DOHH2 (cell line): ENCODE measurements around the gene HBD.

Source experiments
- H3F3A ChIP-seq: fragments of 200-600 bp; sonication (generic), shearing (Covaris generic); 2 replicates; pipeline ENCODE4 v1.6.0; 2016; ENCODE audit warnings: antibody characterized with exemption, mild to moderate bottlenecking; ENCODE audit not compliant: control insufficient read depth, insufficient read depth
- H3K27ac ChIP-seq: fragments of 200-600 bp; sonication (generic); 2 replicates; pipeline ENCODE4 v1.5.1; 2014; ENCODE audit warnings: low read depth, mild to moderate bottlenecking, low read length, moderate library complexity
- H3K27me3 ChIP-seq: fragments of 200-600 bp; sonication (generic); 2 replicates; pipeline ENCODE4 v1.6.1; 2014; ENCODE audit warnings: mild to moderate bottlenecking, low read length, mixed read lengths; ENCODE audit not compliant: control insufficient read depth
- H3K36me3 ChIP-seq: fragments of 200-600 bp; sonication (generic); 2 replicates; pipeline ENCODE4 v1.6.1; 2014; ENCODE audit warnings: mild to moderate bottlenecking, low read length, moderate library complexity, mixed read lengths; ENCODE audit not compliant: control insufficient read depth
- H3K4me1 ChIP-seq: fragments of 200-600 bp; sonication (generic); 2 replicates; pipeline ENCODE4 v1.6.1; 2014; ENCODE audit warnings: mild to moderate bottlenecking, low read length, mixed read lengths; ENCODE audit not compliant: control insufficient read depth
- H3K4me2 ChIP-seq: fragments of 200-600 bp; sonication (generic); 2 replicates; pipeline ENCODE4 v1.6.0; 2014; ENCODE audit warnings: mild to moderate bottlenecking, low read length, moderate library complexity
- H3K4me3 ChIP-seq: fragments of 200-600 bp; sonication (generic); 2 replicates; pipeline ENCODE4 v1.5.1; 2014; ENCODE audit warnings: mild to moderate bottlenecking, low read length, mixed read lengths
- H3K79me2 ChIP-seq: fragments of 200-600 bp; sonication (generic); 2 replicates; pipeline ENCODE4 v1.6.1; 2014; ENCODE audit warnings: mild to moderate bottlenecking, low read length, mixed read lengths; ENCODE audit not compliant: control insufficient read depth
- H3K9me2 ChIP-seq: fragments of 200-600 bp; sonication (generic); replicated peaks from 2 replicates; pipeline ENCODE4 v1.6.1; 2014; ENCODE audit warnings: mild to moderate bottlenecking, low read length, mixed read lengths; ENCODE audit not compliant: control insufficient read depth
- H3K9me3 ChIP-seq: fragments of 200-600 bp; sonication (generic); 2 replicates; pipeline ENCODE4 v1.6.1; 2014; ENCODE audit warnings: antibody characterized with exemption, low read length, mixed read lengths; ENCODE audit not compliant: control insufficient read depth, insufficient read depth
- H4K20me1 ChIP-seq: fragments of 200-600 bp; sonication (generic); 2 replicates; pipeline ENCODE4 v1.6.0; 2014; ENCODE audit warnings: low read depth, mild to moderate bottlenecking, antibody characterized with exemption, low read length, moderate library complexity; ENCODE audit not compliant: control insufficient read depth, insufficient read depth
- CTCF ChIP-seq: fragments of 200-600 bp; sonication (generic); IDR thresholded peaks from one replicate; pipeline ENCODE4 v1.5.1; 2014; ENCODE audit warnings: antibody characterized with exemption, mild to moderate bottlenecking, low read depth, low read length; ENCODE audit not compliant: poor library complexity, severe bottlenecking
- EZH2phosphoT487 ChIP-seq: fragments of 200-600 bp; sonication (generic); IDR thresholded peaks from 2 replicates; pipeline ENCODE4 v1.6.1; 2017; ENCODE audit warnings: borderline replicate concordance, mild to moderate bottlenecking, antibody characterized with exemption, low read length, moderate library complexity, mixed read lengths

Gene HBD

GRCh38 chr11:5240458-5240857 is 6.2 kb upstream of the HBD start:
- Histone ChIP-seq H3K9me3 (no peaks in the 10 kb centered on the region), H3K4me3 (no peak overlapping the region), H3K27me3 (no peaks in the 10 kb centered on the region), H4K20me1 (no peaks in the 10 kb centered on the region), H3K27ac (no peak overlapping the region), H3K79me2 (no peaks in the 10 kb centered on the region), H3K36me3 (no peaks in the 10 kb centered on the region), H3F3A (no peaks in the 10 kb centered on the region), H3K9me2 (no peaks in the 10 kb centered on the region), H3K4me1 (no peaks in the 10 kb centered on the region), H3K4me2 (no peak overlapping the region)
- TF ChIP-seq CTCF (no peak), EZH2phosphoT487 (no peak)

- Histone ChIP-seq H3K9me3 (no peaks in the 10 kb centered on the region), H3K79me2 (no peaks in the 10 kb centered on the region), H3K27ac (no peak overlapping the region), H3K9me2 (no peaks in the 10 kb centered on the region), H3K4me1 (no peaks in the 10 kb centered on the region), H3F3A (no peaks in the 10 kb centered on the region), H3K4me3 (no peak overlapping the region), H3K27me3 (no peaks in the 10 kb centered on the region), H4K20me1 (no peaks in the 10 kb centered on the region), H3K36me3 (no peaks in the 10 kb centered on the region), H3K4me2 (no peak overlapping the region)
- TF ChIP-seq CTCF (no peak), EZH2phosphoT487 (no peak)
Observed at GRCh38 chr11:5240056-5240455, 5.8 kb upstream of the HBD start.

- Histone ChIP-seq H4K20me1 (no peaks in the 10 kb centered on the region), H3K4me3 (no peak overlapping the region), H3K79me2 (no peaks in the 10 kb centered on the region), H3F3A (no peaks in the 10 kb centered on the region), H3K36me3 (no peaks in the 10 kb centered on the region), H3K4me2 (no peak overlapping the region), H3K9me3 (no peaks in the 10 kb centered on the region), H3K9me2 (no peaks in the 10 kb centered on the region), H3K27ac (no peak overlapping the region), H3K4me1 (no peaks in the 10 kb centered on the region), H3K27me3 (no peaks in the 10 kb centered on the region)
- TF ChIP-seq CTCF: no peak
- no peak for TF ChIP-seq EZH2phosphoT487
Observed at GRCh38 chr11:5239046-5239445, 4.8 kb upstream of the HBD start.

- H3K9me3 ChIP-seq: no peaks in the 10 kb centered on the region
- H3K4me3 ChIP-seq: no peak overlapping the region
- TF ChIP-seq CTCF (no peak), EZH2phosphoT487 (no peak)
- H4K20me1 ChIP-seq: no peaks in the 10 kb centered on the region
- H3K9me2 ChIP-seq: no peaks in the 10 kb centered on the region
- no peaks in the 10 kb centered on the region for H3K4me1 ChIP-seq
- no peaks in the 10 kb centered on the region for H3K36me3 ChIP-seq
- H3K79me2 ChIP-seq: no peaks in the 10 kb centered on the region
- H3K27me3 ChIP-seq: no peaks in the 10 kb centered on the region
- H3K27ac ChIP-seq: no peak overlapping the region
- H3F3A ChIP-seq: no peaks in the 10 kb centered on the region
- no peak overlapping the region for H3K4me2 ChIP-seq
Observed at GRCh38 chr11:5238486-5238885, 4.2 kb upstream of the HBD start.
